OCI-LY3 (cell line): ENCODE results near the gene GDNF.

Experiments
- EZH2phosphoT487 ChIP-seq: fragments of 200-600 bp; shearing (Covaris generic); IDR thresholded peaks from 2 replicates; pipeline ENCODE4 v1.6.1; 2018; ENCODE audit warnings: antibody characterized with exemption, mixed run types, low read depth
- TF ChIP-seq, protein P1 (sequence below): fragments of 200-600, 300-600 bp; sonication (generic); IDR thresholded peaks from 2 replicates; pipeline ENCODE4 v1.5.1; 2014; ENCODE audit warnings: antibody characterized with exemption, low read length, low read depth

GRCh38 chr5:37812365-37812764 lies 27.5 kb downstream of the GDNF start:
- TF ChIP-seq, protein P1, sequence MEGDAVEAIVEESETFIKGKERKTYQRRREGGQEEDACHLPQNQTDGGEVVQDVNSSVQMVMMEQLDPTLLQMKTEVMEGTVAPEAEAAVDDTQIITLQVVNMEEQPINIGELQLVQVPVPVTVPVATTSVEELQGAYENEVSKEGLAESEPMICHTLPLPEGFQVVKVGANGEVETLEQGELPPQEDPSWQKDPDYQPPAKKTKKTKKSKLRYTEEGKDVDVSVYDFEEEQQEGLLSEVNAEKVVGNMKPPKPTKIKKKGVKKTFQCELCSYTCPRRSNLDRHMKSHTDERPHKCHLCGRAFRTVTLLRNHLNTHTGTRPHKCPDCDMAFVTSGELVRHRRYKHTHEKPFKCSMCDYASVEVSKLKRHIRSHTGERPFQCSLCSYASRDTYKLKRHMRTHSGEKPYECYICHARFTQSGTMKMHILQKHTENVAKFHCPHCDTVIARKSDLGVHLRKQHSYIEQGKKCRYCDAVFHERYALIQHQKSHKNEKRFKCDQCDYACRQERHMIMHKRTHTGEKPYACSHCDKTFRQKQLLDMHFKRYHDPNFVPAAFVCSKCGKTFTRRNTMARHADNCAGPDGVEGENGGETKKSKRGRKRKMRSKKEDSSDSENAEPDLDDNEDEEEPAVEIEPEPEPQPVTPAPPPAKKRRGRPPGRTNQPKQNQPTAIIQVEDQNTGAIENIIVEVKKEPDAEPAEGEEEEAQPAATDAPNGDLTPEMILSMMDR: no peak
- no peak for TF ChIP-seq EZH2phosphoT487
